ENCODE measurements around the gene LRWD1. TPM values are rescaled to one million over a fixed set of nuclear protein-coding genes. Genes with fewer than 3 reads are reported as not detected.
"Not testable (repeated sequence)": the region's sequence is repeated elsewhere in the genome, so short reads cannot be mapped to it uniquely, and the experiment has no call there.

Gene LRWD1
- total and polyA plus RNA-seq, 2 donors (not counting 1 experiment from before 2014, with no cell fraction given), result 58.2 to 83.7 TPM

- DNase-seq; H3K27ac Mint-ChIP-seq; POLR2A ChIA-PET; H3K36me3 ChIP-seq (replicated peaks in 1 of 2; ENCODE audit: control extremely low read depth in 1 of 2, control insufficient read depth in 1 of 2, extremely low read depth in 1 of 2, insufficient read depth in 2 of 2, low read length in 1 of 2); H2AFZ ChIP-seq (ENCODE audit: insufficient read depth, low read depth, low read length, poor library complexity, severe bottlenecking); H3K4me3 Mint-ChIP-seq; H3K27me3 ChIP-seq (replicated peaks in 1 of 4; ENCODE audit: control extremely low read depth in 1 of 4, control insufficient read depth in 3 of 4, insufficient read depth in 4 of 4, low read length in 3 of 4); H4K20me1 ChIP-seq (ENCODE audit: control insufficient read depth, insufficient read depth, low read length, poor library complexity, severe bottlenecking); H3K4me3 ChIP-seq (ENCODE audit: control extremely low read depth in 1 of 5, extremely low read depth in 1 of 5, insufficient read depth in 1 of 5, low read depth in 2 of 5, low read length in 4 of 5); H3K9me3 Mint-ChIP-seq (ENCODE audit: insufficient read depth); H3K27ac ChIP-seq (ENCODE audit: low read length in 2 of 2); CTCF ChIA-PET; ATAC-seq (ENCODE audit: low read depth); H3K79me2 ChIP-seq (ENCODE audit: control insufficient read depth, insufficient read depth, low read length); H3K4me1 ChIP-seq (ENCODE audit: control insufficient read depth in 2 of 2, insufficient read depth in 2 of 2, low read length in 2 of 2); H3K27me3 Mint-ChIP-seq; H3K9ac ChIP-seq (ENCODE audit: low read length); intact Hi-C loops (cut with micrococcal nuclease); H3K4me1 Mint-ChIP-seq; H3K4me2 ChIP-seq (replicated peaks; ENCODE audit: low read depth, low read length, poor library complexity, severe bottlenecking); H3K9me3 ChIP-seq (ENCODE audit: control extremely low read depth in 1 of 3, control insufficient read depth in 2 of 3, insufficient read depth in 1 of 3, low read length in 2 of 3): not testable (repeated sequence)
- WGBS (ENCODE audit: insufficient coverage), result no CpG with 5 or more reads among the region's 5 CpGs
Observed at GRCh38 chr7:102520797-102521196, 56.0 kb downstream of the LRWD1 start.

Other genes starting within 250 kb of the LRWD1 start
- gene SH2B2, start 178.1 kb upstream of the LRWD1 start, total RNA-seq, result 41.2 and 47.7 TPM in 2 replicates
- gene SH2B2, start 178.1 kb upstream of the LRWD1 start, polyA plus RNA-seq, result 69.9 and 95.4 TPM in 2 replicates
- not detected in 2 replicates for gene SPDYE6, start 108.5 kb upstream of the LRWD1 start, total RNA-seq
- gene SPDYE6, start 108.5 kb upstream of the LRWD1 start, polyA plus RNA-seq, result not detected in 2 replicates
- gene PRKRIP1, start 68.6 kb upstream of the LRWD1 start, total RNA-seq, result 57.9 and 59.1 TPM in 2 replicates
- 57.1 and 72.9 TPM in 2 replicates for gene PRKRIP1, start 68.6 kb upstream of the LRWD1 start, polyA plus RNA-seq
- 450 and 461 TPM in 2 replicates for gene ORAI2, start 31.4 kb upstream of the LRWD1 start, total RNA-seq
- 139 and 177 TPM in 2 replicates for gene ORAI2, start 31.4 kb upstream of the LRWD1 start, polyA plus RNA-seq
- gene ALKBH4, start 121 bp upstream of the LRWD1 start, total RNA-seq, result 8.6 and 11.0 TPM in 2 replicates
- 2.2 and 6.2 TPM in 2 replicates for gene ALKBH4, start 121 bp upstream of the LRWD1 start, polyA plus RNA-seq
- gene POLR2J, start 13.9 kb downstream of the LRWD1 start, total RNA-seq, result 28.1 and 34.0 TPM in 2 replicates
- 28.4 and 83.0 TPM in 2 replicates for gene POLR2J, start 13.9 kb downstream of the LRWD1 start, polyA plus RNA-seq
- 15.6 and 20.6 TPM in 2 replicates for gene RASA4B, start 52.8 kb downstream of the LRWD1 start, total RNA-seq
- 23.1 and 26.4 TPM in 2 replicates for gene RASA4B, start 52.8 kb downstream of the LRWD1 start, polyA plus RNA-seq
- 68.2 and 79.9 TPM in 2 replicates for gene UPK3BL2, start 78.7 kb downstream of the LRWD1 start, total RNA-seq
- 127 and 143 TPM in 2 replicates for gene UPK3BL2, start 78.7 kb downstream of the LRWD1 start, polyA plus RNA-seq
- 0.47 and 0.58 TPM in 2 replicates for gene SPDYE2, start 86.2 kb downstream of the LRWD1 start, total RNA-seq
- 0.07 TPM in 1 of 2 replicates, not detected in the other for gene SPDYE2, start 86.2 kb downstream of the LRWD1 start, polyA plus RNA-seq
- gene POLR2J3, start 107.6 kb downstream of the LRWD1 start, total RNA-seq, result 192 and 217 TPM in 2 replicates
- 76.7 and 166 TPM in 2 replicates for gene POLR2J3, start 107.6 kb downstream of the LRWD1 start, polyA plus RNA-seq
- gene RASA4, start 151.8 kb downstream of the LRWD1 start, total RNA-seq, result 47.0 and 49.3 TPM in 2 replicates
- gene RASA4, start 151.8 kb downstream of the LRWD1 start, polyA plus RNA-seq, result 32.0 and 35.7 TPM in 2 replicates
- 85.4 and 97.7 TPM in 2 replicates for gene UPK3BL1, start 177.8 kb downstream of the LRWD1 start, total RNA-seq
- gene UPK3BL1, start 177.8 kb downstream of the LRWD1 start, polyA plus RNA-seq, result 189 and 203 TPM in 2 replicates
- not detected in 2 replicates for gene SPDYE2B, start 185.3 kb downstream of the LRWD1 start, total RNA-seq
- gene SPDYE2B, start 185.3 kb downstream of the LRWD1 start, polyA plus RNA-seq, result not detected in 2 replicates
- gene POLR2J2, start 206.7 kb downstream of the LRWD1 start, total RNA-seq, result 53.0 and 61.1 TPM in 2 replicates
- 9.6 and 16.7 TPM in 2 replicates for gene POLR2J2, start 206.7 kb downstream of the LRWD1 start, polyA plus RNA-seq

All from B cell (primary cell).